Hepatocyte (in vitro differentiated cells): ENCODE results near the gene PXMP4. TPM values are rescaled to one million over a fixed set of nuclear protein-coding genes. Genes with fewer than 3 reads are reported as not detected.

ENCODE experiments used
- DNase-seq: peaks from one replicate; pipeline ENCODE4 v3.0.0-alpha.2; 2016; ENCODE audit warnings: low spot score
- H2AFZ ChIP-seq: fragments of 200-600 bp; sonication (generic); 2 replicates; pipeline ENCODE4 v1.6.0; 2016; ENCODE audit warnings: antibody characterized with exemption, mild to moderate bottlenecking
- H3K27ac ChIP-seq: fragments of 200-600 bp; sonication (generic); 2 replicates; pipeline ENCODE4 v1.5.1; 2016; ENCODE audit warnings: mild to moderate bottlenecking
- H3K27me3 ChIP-seq: fragments of 200-600 bp; sonication (generic); 2 replicates; pipeline ENCODE4 v1.6.1; 2016
- H3K36me3 ChIP-seq: fragments of 200-600 bp; sonication (generic); replicated peaks from 2 replicates; pipeline ENCODE4 v1.5.1; 2016; ENCODE audit warnings: low read depth; ENCODE audit not compliant: insufficient read depth
- H3K4me1 ChIP-seq: fragments of 200-600 bp; sonication (generic); 2 replicates; pipeline ENCODE4 v1.5.1; 2016; ENCODE audit warnings: mild to moderate bottlenecking, moderate library complexity; ENCODE audit not compliant: insufficient read depth
- H3K4me2 ChIP-seq: fragments of 200-600 bp; sonication (generic); 2 replicates; pipeline ENCODE4 v1.6.0; 2016
- H3K4me3 ChIP-seq: fragments of 200-600 bp; sonication (generic); 2 replicates; pipeline ENCODE4 v1.5.1; 2016; ENCODE audit warnings: mild to moderate bottlenecking
- H3K79me2 ChIP-seq: fragments of 200-600 bp; sonication (generic); 2 replicates; pipeline ENCODE4 v1.6.0; 2017; ENCODE audit warnings: mild to moderate bottlenecking
- H3K9me2 ChIP-seq: fragments of 200-600 bp; sonication (generic); replicated peaks from 2 replicates; pipeline ENCODE4 v1.6.0; 2017; ENCODE audit warnings: mild to moderate bottlenecking; ENCODE audit not compliant: insufficient read depth
- H3K9me3 ChIP-seq: fragments of 200-600 bp; sonication (generic); 2 replicates; pipeline ENCODE4 v1.5.1; 2016; ENCODE audit warnings: low read depth, mild to moderate bottlenecking
- H4K20me1 ChIP-seq: fragments of 200-600 bp; sonication (generic); 2 replicates; pipeline ENCODE4 v1.6.0; 2016; ENCODE audit warnings: mild to moderate bottlenecking; ENCODE audit not compliant: insufficient read depth, poor library complexity, severe bottlenecking
- EZH2 ChIP-seq: fragments of 200-600 bp; sonication (generic); IDR thresholded peaks from 2 replicates; pipeline ENCODE4 v1.6.1; 2016; ENCODE audit warnings: antibody characterized with exemption, mild to moderate bottlenecking, borderline replicate concordance
- EZH2phosphoT487 ChIP-seq: fragments of 200-600 bp; sonication (generic); IDR thresholded peaks from one replicate; pipeline ENCODE4 v1.6.1; 2018; ENCODE audit warnings: antibody characterized with exemption, mild to moderate bottlenecking, low read depth, moderate library complexity; ENCODE audit not compliant: unreplicated experiment, severe bottlenecking
- WGBS: methylation state at CpG from one replicate; pipeline ENCODE4 v1.1.6; 2016; ENCODE audit warnings: low lambda C conversion rate; ENCODE audit errors: missing lambda C conversion rate; 5-methylcytosine and 5-hydroxymethylcytosine counted together
- polyA plus RNA-seq: library from polyadenylated mRNA; unstranded; fragments of >200 nt; fragmentation: Nextera tagmentation; extraction: Ambion mirVana; gene quantifications from 2 replicates; pipeline ENCODE4 v1.2.1, GENCODE V29; 2016
- total RNA-seq: library from RNA; depleted of rRNA; stranded (reverse); fragments of >200 nt; gene quantifications from 2 replicates; pipeline ENCODE4 v1.2.3, GENCODE V29; 2014
- TF ChIP-seq, protein P1 (sequence below): fragments of 200-600 bp; sonication (generic); IDR thresholded peaks from 2 replicates; pipeline ENCODE4 v1.5.1; 2016; ENCODE audit warnings: antibody characterized with exemption, mild to moderate bottlenecking; ENCODE audit not compliant: poor library complexity

PXMP4 gene
- total and polyA plus RNA-seq, 2 experiments from 2014 or later = 4.1 to 4.7 TPM

DNA sequence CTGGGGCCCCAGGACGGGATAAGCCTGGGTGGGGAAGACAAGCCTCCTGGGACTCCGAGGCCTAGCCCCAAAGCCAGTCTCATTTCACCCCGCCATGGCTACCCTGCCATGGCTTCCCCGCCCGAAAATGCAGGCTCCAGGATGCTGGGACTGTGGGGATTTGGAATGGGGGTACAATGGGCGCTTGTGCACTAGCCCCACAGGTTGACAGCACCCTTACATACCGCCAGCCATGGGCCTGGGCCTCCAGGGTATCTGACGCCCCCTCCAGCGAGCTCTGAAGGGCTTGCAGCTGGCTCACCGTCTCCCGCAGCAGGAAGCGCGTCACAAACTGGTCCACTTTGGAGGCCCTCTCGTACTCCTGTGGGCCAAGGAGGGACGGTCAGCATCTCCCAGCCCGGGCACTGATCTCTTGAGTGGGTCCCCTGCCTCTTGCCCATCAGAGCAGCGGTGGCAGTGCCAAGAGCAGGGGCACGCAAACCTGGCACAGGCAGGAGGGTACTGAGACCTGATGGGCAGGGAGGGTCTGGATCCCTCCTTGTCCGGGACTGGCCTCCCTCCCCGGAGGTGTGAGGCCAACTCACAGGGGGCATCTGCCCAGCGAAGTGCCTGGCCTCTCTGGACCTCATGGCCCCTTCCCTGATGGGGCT, 60.0 kb downstream of the PXMP4 start:
- Histone ChIP-seq H3K27me3 (no peaks in the 10 kb centered on the region), H3K4me2 (no peak overlapping the region), H3K36me3 (no peaks in the 10 kb centered on the region), H3K4me3 (no peak overlapping the region), H3K9me3 (no peaks in the 10 kb centered on the region), H3K79me2 (peaks cover 10% of the 10 kb centered on the region), H3K9me2 (no peaks in the 10 kb centered on the region), H2AFZ (no peak overlapping the region), H3K27ac (no peak overlapping the region), H3K4me1 (peaks cover 16% of the 10 kb centered on the region), H4K20me1 (no peaks in the 10 kb centered on the region)
- no peak for DNase-seq
- TF ChIP-seq, protein P1, sequence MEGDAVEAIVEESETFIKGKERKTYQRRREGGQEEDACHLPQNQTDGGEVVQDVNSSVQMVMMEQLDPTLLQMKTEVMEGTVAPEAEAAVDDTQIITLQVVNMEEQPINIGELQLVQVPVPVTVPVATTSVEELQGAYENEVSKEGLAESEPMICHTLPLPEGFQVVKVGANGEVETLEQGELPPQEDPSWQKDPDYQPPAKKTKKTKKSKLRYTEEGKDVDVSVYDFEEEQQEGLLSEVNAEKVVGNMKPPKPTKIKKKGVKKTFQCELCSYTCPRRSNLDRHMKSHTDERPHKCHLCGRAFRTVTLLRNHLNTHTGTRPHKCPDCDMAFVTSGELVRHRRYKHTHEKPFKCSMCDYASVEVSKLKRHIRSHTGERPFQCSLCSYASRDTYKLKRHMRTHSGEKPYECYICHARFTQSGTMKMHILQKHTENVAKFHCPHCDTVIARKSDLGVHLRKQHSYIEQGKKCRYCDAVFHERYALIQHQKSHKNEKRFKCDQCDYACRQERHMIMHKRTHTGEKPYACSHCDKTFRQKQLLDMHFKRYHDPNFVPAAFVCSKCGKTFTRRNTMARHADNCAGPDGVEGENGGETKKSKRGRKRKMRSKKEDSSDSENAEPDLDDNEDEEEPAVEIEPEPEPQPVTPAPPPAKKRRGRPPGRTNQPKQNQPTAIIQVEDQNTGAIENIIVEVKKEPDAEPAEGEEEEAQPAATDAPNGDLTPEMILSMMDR = no peak
- TF ChIP-seq EZH2phosphoT487 (no peak), EZH2 (no peak)
- 98% methylated on average over 21 of the region's 21 CpGs for WGBS

DNA sequence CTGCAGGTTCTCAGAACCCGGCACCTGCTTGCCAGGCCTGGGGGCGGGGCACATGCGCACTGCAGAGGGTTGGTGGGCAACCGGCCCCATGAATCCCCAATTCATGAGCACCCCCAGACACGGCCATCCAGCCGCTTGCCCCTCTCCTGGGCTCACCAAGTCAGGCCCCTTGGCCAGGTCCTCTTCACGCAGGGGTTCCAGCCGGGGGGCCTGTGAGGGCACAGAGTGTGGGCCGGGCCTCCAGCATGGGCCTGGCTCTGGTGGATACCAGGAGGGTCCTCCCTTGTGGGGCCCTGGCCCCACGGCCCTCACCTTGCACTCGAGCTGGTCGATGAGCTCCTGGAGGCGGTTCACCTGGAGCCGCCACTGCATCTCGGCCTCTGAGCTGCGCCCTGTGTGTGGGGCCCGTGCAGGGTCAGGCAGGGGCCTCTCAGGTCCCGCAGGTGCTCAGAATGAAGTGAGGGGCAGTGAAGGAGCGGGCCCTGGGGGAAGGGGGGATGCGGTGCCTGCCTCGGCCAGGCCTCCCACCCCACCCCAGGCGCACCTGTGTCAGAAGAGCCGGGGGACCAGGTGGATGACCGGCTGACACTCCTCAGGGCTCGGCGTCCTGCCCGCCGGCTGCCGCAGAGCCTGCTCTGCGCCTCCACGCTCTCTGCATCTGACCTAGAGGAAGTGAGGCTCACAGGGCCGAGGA, 60.6 kb downstream of the PXMP4 start:
- Histone ChIP-seq H2AFZ (no peak overlapping the region), H3K9me3 (no peaks in the 10 kb centered on the region), H3K36me3 (no peaks in the 10 kb centered on the region), H3K4me3 (no peak overlapping the region), H4K20me1 (no peaks in the 10 kb centered on the region), H3K9me2 (no peaks in the 10 kb centered on the region), H3K27ac (no peak overlapping the region), H3K79me2 (peaks cover 10% of the 10 kb centered on the region), H3K4me1 (peaks cover 22% of the 10 kb centered on the region), H3K27me3 (no peaks in the 10 kb centered on the region), H3K4me2 (no peak overlapping the region)
- TF ChIP-seq EZH2phosphoT487 = no peak
- TF ChIP-seq EZH2 = no peak
- TF ChIP-seq, protein P1 = no peak
- DNase-seq = no peak
- WGBS = 98% methylated on average over 32 of the region's 32 CpGs

- peaks cover 22% of the 10 kb centered on the region for H3K4me1 ChIP-seq
- no peaks in the 10 kb centered on the region for H3K27me3 ChIP-seq
- TF ChIP-seq EZH2 (no peak), EZH2phosphoT487 (no peak)
- TF ChIP-seq, protein P1 = no peak
- no peak overlapping the region for H3K4me2 ChIP-seq
- no peak overlapping the region for H2AFZ ChIP-seq
- DNase-seq = no peak
- H3K36me3 ChIP-seq = no peaks in the 10 kb centered on the region
- no peak overlapping the region for H3K27ac ChIP-seq
- no peaks in the 10 kb centered on the region for H4K20me1 ChIP-seq
- WGBS = 89% methylated on average over 4 of the region's 4 CpGs
- no peaks in the 10 kb centered on the region for H3K9me3 ChIP-seq
- no peaks in the 10 kb centered on the region for H3K9me2 ChIP-seq
- H3K79me2 ChIP-seq = peaks cover 10% of the 10 kb centered on the region
- no peak overlapping the region for H3K4me3 ChIP-seq
Measured at GRCh38 chr20:33658929-33659328, 61.2 kb downstream of the PXMP4 start.
